PC-9 (cell line): ENCODE data around the gene PTPRG. TPM values are rescaled to one million over a fixed set of nuclear protein-coding genes. Genes with fewer than 3 reads are reported as not detected.

ENCODE experiments used
- BruUV-seq: library from RNA; stranded (reverse); fragments of 400-500 nt; replicated peaks from 2 replicates; lab custom pipeline; 2021; lab: Mats Ljungman, UMichigan
- CTCF ChIA-PET: fragments of 300-600 bp; sonication (Branson Sonifier 250); formaldehyde crosslinking; loops from one replicate; lab custom pipeline; 2022; ENCODE audit warnings: antibody characterized with exemption; lab: Charles Lee
- POLR2A ChIA-PET: fragments of 300-600 bp; sonication (Branson Sonifier 250); formaldehyde crosslinking; loops from one replicate; lab custom pipeline; 2022; ENCODE audit warnings: antibody characterized with exemption; ENCODE audit not compliant: unreplicated experiment; lab: Charles Lee
- DNase-seq, 2 experiments: peaks; one replicate each; pipeline versions ENCODE4 v3.0.0 to v3.0.0-alpha.2; 2015 to 2022; ENCODE audit warnings: mixed read lengths in 1 of 2
- H2AFZ ChIP-seq: fragments of 200-600 bp; sonication (generic); 2 replicates; pipeline ENCODE4 v1.8.1; 2017; ENCODE audit warnings: antibody characterized with exemption
- H3F3A ChIP-seq: fragments of 200-600 bp; sonication (generic); 2 replicates; pipeline ENCODE4 v1.8.1; 2017; ENCODE audit warnings: antibody characterized with exemption, mild to moderate bottlenecking, low read depth; ENCODE audit not compliant: insufficient read depth
- H3K27ac ChIP-seq: fragments of 200-600 bp; sonication (generic); 2 replicates; pipeline ENCODE4 v1.6.1; 2016; ENCODE audit warnings: mixed run types
- H3K27me3 ChIP-seq: fragments of 200-600 bp; sonication (generic); 2 replicates; pipeline ENCODE4 v1.6.1; 2016; ENCODE audit warnings: low read depth, mixed run types; ENCODE audit not compliant: insufficient read depth
- H3K36me3 ChIP-seq: fragments of 200-600 bp; sonication (generic); 2 replicates; pipeline ENCODE4 v1.6.1; 2016; ENCODE audit warnings: low read depth, mixed run types
- H3K4me1 ChIP-seq: fragments of 200-600 bp; sonication (generic); replicated peaks from 2 replicates; pipeline ENCODE4 v1.6.1; 2016; ENCODE audit warnings: mixed run types; ENCODE audit not compliant: insufficient read depth
- H3K4me2 ChIP-seq: fragments of 200-600 bp; sonication (generic); 2 replicates; pipeline ENCODE4 v1.6.1; 2017; ENCODE audit warnings: mixed run types
- H3K4me3 ChIP-seq: fragments of 200-600 bp; sonication (generic); 2 replicates; pipeline ENCODE4 v1.6.1; 2016; ENCODE audit warnings: mixed run types
- H3K79me2 ChIP-seq: fragments of 200-600 bp; sonication (generic); 2 replicates; pipeline ENCODE4 v1.6.1; 2017; ENCODE audit warnings: low read depth, mixed run types
- H3K9me2 ChIP-seq: fragments of 200-600 bp; sonication (generic); 2 replicates; pipeline ENCODE4 v1.8.1; 2017; ENCODE audit warnings: mild to moderate bottlenecking; ENCODE audit not compliant: insufficient read depth
- H3K9me3 ChIP-seq: fragments of 200-600 bp; sonication (generic); 2 replicates; pipeline ENCODE4 v1.8.1; 2016; ENCODE audit warnings: low read depth; ENCODE audit not compliant: insufficient read depth
- H4K20me1 ChIP-seq: fragments of 200-600 bp; sonication (generic); 2 replicates; pipeline ENCODE4 v1.8.1; 2017; ENCODE audit not compliant: insufficient read depth
- CTCF ChIP-seq: fragments of 200-600 bp; sonication (generic); conservative IDR thresholded peaks from 2 replicates; pipeline ENCODE4 v1.6.1; 2017; ENCODE audit warnings: mixed run types, antibody characterized with exemption, mild to moderate bottlenecking, moderate library complexity
- EZH2 ChIP-seq: fragments of 200-600 bp; sonication (generic); IDR thresholded peaks from 2 replicates; pipeline ENCODE4 v1.8.0; 2017; ENCODE audit warnings: antibody characterized with exemption, low read depth
- intact Hi-C: fragments of 100-400 bp; cut with micrococcal nuclease; formaldehyde crosslinking; loops from one replicate; pipeline ENCODE4 v1.10.0; 2022; ENCODE audit not compliant: unreplicated experiment
- total RNA-seq: library from RNA; stranded (reverse); gene quantifications from 2 replicates; pipeline ENCODE4 v1.2.3, GENCODE V29; 2021

The PTPRG gene
- total RNA-seq, 1 experiment from 2014 or later, result 32.9 TPM

GRCh38 chr3:61626484-61626883 is 65.1 kb downstream of the PTPRG start:
- Histone ChIP-seq H3K9me3 (no peaks in the 10 kb centered on the region), H3K36me3 (no peaks in the 10 kb centered on the region), H3K79me2 (no peaks in the 10 kb centered on the region), H3F3A (no peaks in the 10 kb centered on the region), H3K9me2 (no peaks in the 10 kb centered on the region), H3K27ac (no peak overlapping the region), H2AFZ (no peak overlapping the region), H3K27me3 (no peaks in the 10 kb centered on the region), H3K4me3 (no peak overlapping the region), H4K20me1 (no peaks in the 10 kb centered on the region), H3K4me1 (peaks cover 33% of the 10 kb centered on the region), H3K4me2 (no peak overlapping the region)
- no peak for DNase-seq
- ChIA-PET CTCF (no interaction called here), POLR2A (no interaction called here)
- no TSS peak for BruUV-seq
- TF ChIP-seq EZH2 (no peak), CTCF (no peak)
- intact Hi-C loops, result no loop called here

GRCh38 chr3:61627768-61628185 is 66.4 kb downstream of the PTPRG start:
- no peaks in the 10 kb centered on the region for H3K9me2 ChIP-seq
- H3K36me3 ChIP-seq, result no peaks in the 10 kb centered on the region
- no peak overlapping the region for H2AFZ ChIP-seq
- H3K9me3 ChIP-seq, result no peaks in the 10 kb centered on the region
- H3K27ac ChIP-seq, result 0 out of 2 replicates have a peak overlapping the region, but pooled peaks have one; percentile 5
- ChIA-PET CTCF (no interaction called here), POLR2A (no interaction called here)
- peak; percentile 52 to 76 for DNase-seq
- H3K27me3 ChIP-seq, result no peaks in the 10 kb centered on the region
- TF ChIP-seq EZH2, result no peak
- TF ChIP-seq CTCF, result no peak
- no peaks in the 10 kb centered on the region for H3K79me2 ChIP-seq
- no peak overlapping the region for H3K4me3 ChIP-seq
- H3K4me2 ChIP-seq, result peak overlapping the region; percentile 38; the same call in 1 of the 2 replicates
- no TSS peak for BruUV-seq
- H4K20me1 ChIP-seq, result no peaks in the 10 kb centered on the region
- H3K4me1 ChIP-seq, result peaks cover 33% of the 10 kb centered on the region
- intact Hi-C loops, result loop anchor here (1.0 kb wide), 2 partner anchors 52 to 66 kb away; partner anchors contain the start of gene PTPRG
- no peaks in the 10 kb centered on the region for H3F3A ChIP-seq

- no peaks in the 10 kb centered on the region for H3K9me3 ChIP-seq
- peak overlapping the region; percentile 5; the same call in 1 of the 2 replicates for H3K27ac ChIP-seq
- BruUV-seq, result no TSS peak
- H3K79me2 ChIP-seq, result no peaks in the 10 kb centered on the region
- H2AFZ ChIP-seq, result no peak overlapping the region
- no peaks in the 10 kb centered on the region for H3F3A ChIP-seq
- peak in 1 of 2 experiments; percentile 57 for DNase-seq
- no peaks in the 10 kb centered on the region for H3K36me3 ChIP-seq
- H3K4me1 ChIP-seq, result peaks cover 33% of the 10 kb centered on the region
- intact Hi-C loops, result loop anchor here (1.0 kb wide), 1 partner anchor 67 kb away; the partner anchor contains the start of gene PTPRG
- peak overlapping the region; percentile 45 for H3K4me2 ChIP-seq
- H3K4me3 ChIP-seq, result no peak overlapping the region
- no peak for TF ChIP-seq EZH2
- no peak for TF ChIP-seq CTCF
- no peaks in the 10 kb centered on the region for H3K27me3 ChIP-seq
- CTCF ChIA-PET, result no interaction called here
- no peaks in the 10 kb centered on the region for H3K9me2 ChIP-seq
- H4K20me1 ChIP-seq, result no peaks in the 10 kb centered on the region
- POLR2A ChIA-PET, result no interaction called here
Observed at GRCh38 chr3:61628636-61629035, 67.3 kb downstream of the PTPRG start.
